ENCODE results near the gene MAML3.

- TF ChIP-seq CTCF (IDR thresholded peaks at IDR 0.05): no peak
- no peak for TF ChIP-seq EP300 (IDR thresholded peaks at IDR 0.05)
- no peak for TF ChIP-seq POLR2A (IDR thresholded peaks at IDR 0.05)
- no peak for TF ChIP-seq POLR2AphosphoS5 (IDR thresholded peaks at IDR 0.05)
Observed at GRCh38 chr4:139785356-139785755, 368.6 kb downstream of the MAML3 start.

Data from suprapubic skin (tissue), 4 donors.